Osteoblast (primary cell): ENCODE data around the gene ERVMER34-1. TPM values are rescaled to one million over a fixed set of nuclear protein-coding genes. Genes with fewer than 3 reads are reported as not detected.

ENCODE experiments used
- DNase-seq: peaks from one replicate; pipeline ENCODE4 v3.0.0; 2011; ENCODE audit warnings: low spot score, mixed read lengths; ENCODE audit not compliant: insufficient read length; ENCODE audit errors: missing footprints
- H2AFZ ChIP-seq: 2 replicates; pipeline ENCODE4 v1.6.0; 2011; ENCODE audit warnings: mild to moderate bottlenecking, low read length
- H3K27ac ChIP-seq: 2 replicates; pipeline ENCODE4 v1.5.1; 2011; ENCODE audit warnings: mild to moderate bottlenecking, low read depth, low read length, moderate library complexity
- H3K27me3 ChIP-seq: 2 replicates; pipeline ENCODE4 v1.6.0; 2012; ENCODE audit warnings: mild to moderate bottlenecking, control low read depth, inconsistent platforms, low read length, moderate library complexity; ENCODE audit not compliant: insufficient read depth
- H3K36me3 ChIP-seq: 2 replicates; pipeline ENCODE4 v1.5.1; 2011; ENCODE audit warnings: mild to moderate bottlenecking, low read length, control low read depth, moderate library complexity; ENCODE audit not compliant: insufficient read depth
- H3K4me1 ChIP-seq: 2 replicates; pipeline ENCODE4 v1.5.1; 2011; ENCODE audit warnings: mild to moderate bottlenecking, low read length, control low read depth, moderate library complexity; ENCODE audit not compliant: insufficient read depth
- H3K4me2 ChIP-seq: 2 replicates; pipeline ENCODE4 v1.6.0; 2011; ENCODE audit warnings: mild to moderate bottlenecking, low read length; ENCODE audit not compliant: insufficient read depth
- H3K4me3 ChIP-seq: fragments of 200-600 bp; sonication (generic); 3 replicates; pipeline ENCODE4 v1.5.1; 2012; ENCODE audit warnings: mild to moderate bottlenecking, low read length, inconsistent platforms; ENCODE audit not compliant: insufficient read depth
- H3K79me2 ChIP-seq: 2 replicates; pipeline ENCODE4 v1.6.0; 2012; ENCODE audit warnings: mild to moderate bottlenecking, low read length, control low read depth, inconsistent platforms; ENCODE audit not compliant: insufficient read depth
- H3K9me3 ChIP-seq: 2 replicates; pipeline ENCODE4 v1.5.1; 2011; ENCODE audit warnings: low read depth, low read length, control low read depth
- H4K20me1 ChIP-seq: 2 replicates; pipeline ENCODE4 v1.6.0; 2012; ENCODE audit warnings: mild to moderate bottlenecking, low read length, control low read depth; ENCODE audit not compliant: insufficient read depth
- small RNA-seq: library from RNA; depleted of rRNA; stranded (forward); fragments of <200 nt; gene quantifications from one replicate; pipeline ENCODE3, GENCODE V24; 2012
- total RNA-seq: library from RNA; depleted of rRNA; stranded (reverse); fragments of >200 nt; gene quantifications from 2 replicates; pipeline ENCODE4 v1.2.3, GENCODE V29; 2012
- TF ChIP-seq, protein P1 (sequence below): IDR thresholded peaks from 2 replicates; pipeline ENCODE4 v1.5.1; 2011; ENCODE audit warnings: mild to moderate bottlenecking, low read depth, low read length, moderate library complexity; ENCODE audit errors: extremely low read depth

The ERVMER34-1 gene
- total RNA-seq, 1 donor = not detected

DNA sequence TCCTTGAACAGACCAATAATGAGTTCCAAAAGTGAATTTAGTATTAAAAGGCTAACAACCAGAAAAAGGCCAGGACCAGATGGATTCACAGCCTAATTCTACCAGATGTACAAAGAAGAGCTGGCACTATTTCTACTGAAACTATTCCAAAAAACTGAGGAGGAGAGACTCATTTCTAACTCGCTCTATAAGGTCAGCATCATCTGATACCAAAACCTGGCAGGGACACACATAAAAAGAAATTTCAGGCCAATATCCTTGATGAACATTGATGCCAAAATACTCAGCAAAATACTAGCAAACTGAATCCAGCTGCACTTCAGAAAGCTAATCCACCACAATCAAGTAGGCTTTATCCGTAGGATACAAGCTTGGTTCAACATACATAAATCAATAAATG, 56.3 kb downstream of the ERVMER34-1 start:
- DNase-seq = no peak
- H3K9me3 ChIP-seq = peaks cover 3% of the 10 kb centered on the region
- no peak overlapping the region for H3K4me3 ChIP-seq
- H3K27me3 ChIP-seq = no peaks in the 10 kb centered on the region
- H3K27ac ChIP-seq = no peak overlapping the region
- H2AFZ ChIP-seq = no peak overlapping the region
- no peaks in the 10 kb centered on the region for H4K20me1 ChIP-seq
- H3K79me2 ChIP-seq = no peaks in the 10 kb centered on the region
- H3K36me3 ChIP-seq = no peaks in the 10 kb centered on the region
- no peak overlapping the region for H3K4me2 ChIP-seq
- TF ChIP-seq, protein P1, sequence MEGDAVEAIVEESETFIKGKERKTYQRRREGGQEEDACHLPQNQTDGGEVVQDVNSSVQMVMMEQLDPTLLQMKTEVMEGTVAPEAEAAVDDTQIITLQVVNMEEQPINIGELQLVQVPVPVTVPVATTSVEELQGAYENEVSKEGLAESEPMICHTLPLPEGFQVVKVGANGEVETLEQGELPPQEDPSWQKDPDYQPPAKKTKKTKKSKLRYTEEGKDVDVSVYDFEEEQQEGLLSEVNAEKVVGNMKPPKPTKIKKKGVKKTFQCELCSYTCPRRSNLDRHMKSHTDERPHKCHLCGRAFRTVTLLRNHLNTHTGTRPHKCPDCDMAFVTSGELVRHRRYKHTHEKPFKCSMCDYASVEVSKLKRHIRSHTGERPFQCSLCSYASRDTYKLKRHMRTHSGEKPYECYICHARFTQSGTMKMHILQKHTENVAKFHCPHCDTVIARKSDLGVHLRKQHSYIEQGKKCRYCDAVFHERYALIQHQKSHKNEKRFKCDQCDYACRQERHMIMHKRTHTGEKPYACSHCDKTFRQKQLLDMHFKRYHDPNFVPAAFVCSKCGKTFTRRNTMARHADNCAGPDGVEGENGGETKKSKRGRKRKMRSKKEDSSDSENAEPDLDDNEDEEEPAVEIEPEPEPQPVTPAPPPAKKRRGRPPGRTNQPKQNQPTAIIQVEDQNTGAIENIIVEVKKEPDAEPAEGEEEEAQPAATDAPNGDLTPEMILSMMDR = no peak
- no peaks in the 10 kb centered on the region for H3K4me1 ChIP-seq

DNA sequence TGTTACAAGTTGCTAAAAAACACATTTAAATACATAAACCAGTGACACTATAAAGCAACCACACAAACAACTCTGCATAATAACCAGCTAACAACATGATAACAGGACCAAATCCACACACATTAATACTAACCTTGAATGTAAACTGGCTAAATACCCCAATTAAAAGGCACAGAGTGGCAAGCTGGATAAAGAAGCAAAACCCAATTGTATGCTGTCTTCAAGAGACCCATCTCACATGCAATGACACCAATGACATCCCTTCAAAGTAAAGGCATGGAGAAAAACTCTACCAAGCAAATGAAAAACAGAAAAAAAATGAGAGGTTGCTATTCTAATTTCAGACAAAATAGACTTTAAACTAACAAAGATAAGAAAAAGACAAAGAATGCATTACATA, 57.7 kb downstream of the ERVMER34-1 start:
- no peak for DNase-seq
- no peak overlapping the region for H3K4me3 ChIP-seq
- no peaks in the 10 kb centered on the region for H4K20me1 ChIP-seq
- no peaks in the 10 kb centered on the region for H3K79me2 ChIP-seq
- peaks cover 3% of the 10 kb centered on the region for H3K9me3 ChIP-seq
- H3K27me3 ChIP-seq = no peaks in the 10 kb centered on the region
- TF ChIP-seq, protein P1 = no peak
- H2AFZ ChIP-seq = no peak overlapping the region
- H3K4me1 ChIP-seq = no peaks in the 10 kb centered on the region
- no peak overlapping the region for H3K4me2 ChIP-seq
- H3K36me3 ChIP-seq = no peaks in the 10 kb centered on the region
- no peak overlapping the region for H3K27ac ChIP-seq

Small RNA genes lying within 50 kb of the gene (small RNA-seq; reads per million reads assigned to genes)
- gene MIR4449 = 6.3 reads per million, percentile 89 among the genes with 10 or more reads in this experiment
- not detected for gene RF00019
- not detected for gene RF00568
- gene SNORA26 = 102 reads per million, percentile 97 among the genes with 10 or more reads in this experiment

Other genes starting within 250 kb of the ERVMER34-1 start
- 12.4 and 12.7 TPM in 2 replicates for gene USP46, start 92.1 kb downstream of the ERVMER34-1 start, total RNA-seq
- under 0.01 TPM in 1 of 2 replicates, not detected in the other for gene RASL11B, start 110.9 kb upstream of the ERVMER34-1 start, total RNA-seq